Upper lobe of right lung (tissue), 1 donor: ENCODE data around the gene CABLES1. TPM values are rescaled to one million over a fixed set of nuclear protein-coding genes. Genes with fewer than 3 reads are reported as not detected.
A peak's percentile ranks its signal among the peaks of the same experiment; 100 is the strongest.

Experiments used
- ATAC-seq: fragments of 200-7000 bp; cut with Tn5 transposase; one replicate; pipeline ENCODE4 v1.9.1; 2020; ENCODE audit warnings: mild to moderate bottlenecking, moderate library complexity
- DNase-seq: peaks from one replicate; pipeline ENCODE4 v3.0.0-alpha.2; 2020
- H3K27ac ChIP-seq: fragments of 200-600 bp; one replicate; pipeline ENCODE4 v1.8.0; 2022
- H3K27me3 ChIP-seq: fragments of 200-600 bp; one replicate; pipeline ENCODE4 v1.8.0; 2022; ENCODE audit warnings: mild to moderate bottlenecking
- H3K36me3 ChIP-seq: fragments of 200-600 bp; one replicate; pipeline ENCODE4 v1.8.0; 2022
- H3K4me1 ChIP-seq: fragments of 200-600 bp; one replicate; pipeline ENCODE4 v1.8.0; 2022
- H3K4me3 ChIP-seq: fragments of 200-600 bp; one replicate; pipeline ENCODE4 v1.8.0; 2022; ENCODE audit warnings: mild to moderate bottlenecking
- H3K9me3 ChIP-seq: fragments of 200-600 bp; one replicate; pipeline ENCODE4 v1.8.0; 2022
- intact Hi-C: fragments of 100-400 bp; cut with DNase I; formaldehyde crosslinking; loops from one replicate; pipeline ENCODE4 v1.11.0; 2022
- total RNA-seq: library from RNA; stranded (reverse); fragmentation: NEBNext Ultra II Directional; extraction: Animal tissue kit (Norgen Biotek cat#: 25700); gene quantifications from one replicate; pipeline ENCODE4 v1.2.1, GENCODE V29; 2021
- TF ChIP-seq, protein P1 (sequence below): fragments of 200-600 bp; IDR thresholded peaks from one replicate; pipeline ENCODE4 v1.8.0; 2022; ENCODE audit warnings: antibody characterized with exemption
- donor health status: DM: no; HTN: yes; CAD: no; lungs with severe emphysema.

CABLES1 gene
- total RNA-seq, 1 donor from 2014 or later = 39.5 TPM

DNA sequence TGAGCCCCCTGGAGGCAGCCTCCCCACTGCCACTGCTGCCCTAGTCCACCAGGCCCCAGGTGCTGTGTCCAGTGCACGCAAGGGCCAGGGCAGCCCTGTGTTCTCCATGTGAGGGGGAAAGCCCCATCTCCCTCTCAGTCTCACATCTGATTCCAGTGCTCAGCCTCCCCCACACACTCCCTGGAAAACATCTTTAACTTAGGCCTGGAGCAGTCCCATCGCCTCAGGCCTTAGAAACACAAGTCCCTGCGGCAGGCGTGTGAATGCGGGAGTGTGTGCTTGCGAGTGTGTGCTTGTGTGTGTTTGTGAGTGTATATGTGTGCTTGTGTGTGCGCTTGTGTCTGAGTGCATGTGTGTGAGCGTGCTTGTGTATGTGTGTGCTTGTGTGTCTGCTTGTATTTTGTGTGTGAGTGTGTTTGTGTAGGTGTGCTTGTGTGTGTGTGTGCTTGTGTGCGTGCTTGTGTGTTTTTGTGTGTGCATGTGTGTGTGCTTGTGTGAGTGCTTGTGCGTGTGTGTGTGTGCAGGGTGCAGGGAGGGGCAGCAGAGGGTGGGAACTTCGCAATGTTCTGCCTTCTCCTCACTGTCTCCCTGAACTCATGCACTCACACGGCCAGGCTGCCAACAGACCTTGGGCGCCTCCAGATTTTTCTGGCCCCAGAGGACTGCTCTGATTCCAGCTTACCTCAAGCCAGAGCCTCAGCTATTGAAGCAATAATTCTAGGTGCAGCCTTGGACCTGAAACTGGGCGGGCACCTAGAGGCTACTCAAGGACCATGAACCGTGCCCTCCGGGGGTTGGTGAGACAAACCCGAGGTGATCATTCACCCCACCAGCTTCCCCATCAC lies 139.6 kb downstream of the CABLES1 start:
- ATAC-seq = no peak
- no peak for DNase-seq
- intact Hi-C loops = no loop called here
- Histone ChIP-seq H3K36me3 (no peaks in the 10 kb centered on the region), H3K27me3 (no peaks in the 10 kb centered on the region), H3K4me1 (peaks cover 7% of the 10 kb centered on the region), H3K27ac (no peak overlapping the region), H3K4me3 (no peak overlapping the region), H3K9me3 (peaks cover 3% of the 10 kb centered on the region)
- TF ChIP-seq, protein P1, sequence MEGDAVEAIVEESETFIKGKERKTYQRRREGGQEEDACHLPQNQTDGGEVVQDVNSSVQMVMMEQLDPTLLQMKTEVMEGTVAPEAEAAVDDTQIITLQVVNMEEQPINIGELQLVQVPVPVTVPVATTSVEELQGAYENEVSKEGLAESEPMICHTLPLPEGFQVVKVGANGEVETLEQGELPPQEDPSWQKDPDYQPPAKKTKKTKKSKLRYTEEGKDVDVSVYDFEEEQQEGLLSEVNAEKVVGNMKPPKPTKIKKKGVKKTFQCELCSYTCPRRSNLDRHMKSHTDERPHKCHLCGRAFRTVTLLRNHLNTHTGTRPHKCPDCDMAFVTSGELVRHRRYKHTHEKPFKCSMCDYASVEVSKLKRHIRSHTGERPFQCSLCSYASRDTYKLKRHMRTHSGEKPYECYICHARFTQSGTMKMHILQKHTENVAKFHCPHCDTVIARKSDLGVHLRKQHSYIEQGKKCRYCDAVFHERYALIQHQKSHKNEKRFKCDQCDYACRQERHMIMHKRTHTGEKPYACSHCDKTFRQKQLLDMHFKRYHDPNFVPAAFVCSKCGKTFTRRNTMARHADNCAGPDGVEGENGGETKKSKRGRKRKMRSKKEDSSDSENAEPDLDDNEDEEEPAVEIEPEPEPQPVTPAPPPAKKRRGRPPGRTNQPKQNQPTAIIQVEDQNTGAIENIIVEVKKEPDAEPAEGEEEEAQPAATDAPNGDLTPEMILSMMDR = no peak

DNA sequence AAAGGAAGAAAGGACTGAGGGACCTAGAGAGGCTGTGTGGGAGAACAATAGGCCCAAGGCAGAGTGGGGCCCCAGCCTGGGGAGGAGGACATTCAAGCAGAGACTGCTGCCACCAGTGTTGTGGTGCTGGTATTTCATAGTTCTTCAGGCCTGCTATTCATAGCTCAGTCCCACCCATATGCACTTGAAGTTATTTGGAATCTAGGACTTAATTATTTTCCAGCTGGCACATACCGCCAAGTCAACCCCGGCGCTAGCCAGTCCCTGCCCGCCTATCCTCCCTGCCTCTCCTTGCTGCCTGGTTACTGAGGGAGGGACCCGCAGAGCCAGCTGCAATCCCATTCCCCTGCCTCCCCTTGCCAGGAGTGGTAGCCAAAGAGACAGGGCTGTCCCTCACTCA lies 141.2 kb downstream of the CABLES1 start:
- intact Hi-C loops = no loop called here
- DNase-seq = no peak
- H3K27me3 ChIP-seq = no peaks in the 10 kb centered on the region
- no peaks in the 10 kb centered on the region for H3K36me3 ChIP-seq
- peak; percentile 73 for ATAC-seq
- H3K4me3 ChIP-seq = no peak overlapping the region
- H3K4me1 ChIP-seq = peaks cover 7% of the 10 kb centered on the region
- H3K27ac ChIP-seq = no peak overlapping the region
- TF ChIP-seq, protein P1 = no peak
- no peaks in the 10 kb centered on the region for H3K9me3 ChIP-seq

DNA sequence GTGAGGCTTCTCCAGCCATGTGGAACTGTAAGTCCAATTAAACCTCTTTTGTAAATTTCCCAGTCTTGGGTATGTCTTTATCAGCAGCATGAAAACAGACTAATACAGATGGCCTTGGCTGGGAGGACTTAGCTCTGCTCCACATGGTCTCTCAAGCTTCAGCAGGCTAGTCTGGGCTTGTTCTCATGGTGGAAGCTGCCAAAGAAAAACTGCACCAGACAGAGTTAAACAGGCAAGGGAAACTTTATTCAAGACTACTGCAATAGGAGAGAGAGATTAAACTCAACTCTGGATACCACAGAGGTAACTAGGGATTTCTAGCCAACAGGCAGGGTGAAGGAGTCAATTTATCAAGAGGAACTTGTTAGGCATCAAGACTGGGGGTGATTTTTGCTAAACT lies 142.1 kb downstream of the CABLES1 start:
- ATAC-seq = no peak
- Histone ChIP-seq H3K4me3 (no peak overlapping the region), H3K9me3 (no peaks in the 10 kb centered on the region), H3K4me1 (peaks cover 14% of the 10 kb centered on the region), H3K27me3 (no peaks in the 10 kb centered on the region), H3K36me3 (no peaks in the 10 kb centered on the region), H3K27ac (no peak overlapping the region)
- TF ChIP-seq, protein P1 = no peak
- intact Hi-C loops = no loop called here
- no peak for DNase-seq

DNA sequence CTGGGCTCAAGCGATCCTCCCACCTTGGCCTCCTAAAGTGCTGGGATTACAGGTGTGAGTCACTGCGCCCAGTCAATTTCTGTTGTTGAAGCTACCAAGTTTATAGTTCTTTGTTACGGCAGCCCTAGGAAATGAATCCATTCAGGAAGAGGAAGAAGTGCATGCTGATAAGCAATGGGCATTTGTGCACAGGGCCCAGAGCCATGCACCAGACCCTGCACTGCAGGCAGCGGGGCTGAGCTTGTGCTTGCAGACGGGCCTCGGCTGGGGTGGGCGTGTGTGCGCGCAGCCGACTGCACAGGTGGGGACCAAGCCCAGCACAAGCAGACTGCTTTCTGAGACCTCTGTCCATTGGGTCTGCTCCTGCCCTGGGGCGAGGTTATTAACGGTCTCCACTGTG lies 144.6 kb downstream of the CABLES1 start:
- no peak for ATAC-seq
- TF ChIP-seq, protein P1 = no peak
- intact Hi-C loops = no loop called here
- DNase-seq = no peak
- Histone ChIP-seq H3K27ac (no peak overlapping the region), H3K36me3 (no peaks in the 10 kb centered on the region), H3K27me3 (no peaks in the 10 kb centered on the region), H3K4me1 (peaks cover 14% of the 10 kb centered on the region), H3K4me3 (no peak overlapping the region), H3K9me3 (no peaks in the 10 kb centered on the region)

DNA sequence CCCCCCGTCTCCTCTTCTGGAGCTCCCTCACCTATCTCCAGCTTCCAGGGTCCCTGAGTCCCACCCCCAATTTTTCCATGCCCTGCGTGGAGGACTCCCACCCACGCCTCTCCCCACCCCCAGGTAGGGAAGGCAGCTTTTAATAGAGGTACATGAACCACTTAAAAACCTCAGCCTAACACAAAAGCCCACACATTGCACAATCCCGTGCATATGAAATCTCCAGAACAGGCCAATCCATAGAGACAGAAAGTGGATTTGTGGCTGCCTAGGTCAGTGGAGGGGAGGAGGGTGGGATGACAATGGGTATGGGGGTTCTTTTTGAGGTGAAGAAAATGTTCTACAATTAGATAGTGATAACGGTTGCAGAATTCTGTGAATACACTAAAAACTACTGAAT lies 145.6 kb downstream of the CABLES1 start:
- H3K4me1 ChIP-seq = peaks cover 14% of the 10 kb centered on the region
- no peaks in the 10 kb centered on the region for H3K9me3 ChIP-seq
- H3K36me3 ChIP-seq = no peaks in the 10 kb centered on the region
- intact Hi-C loops = no loop called here
- H3K27me3 ChIP-seq = no peaks in the 10 kb centered on the region
- TF ChIP-seq, protein P1 = no peak
- no peak overlapping the region for H3K4me3 ChIP-seq
- DNase-seq (no peak), ATAC-seq (peak; percentile 41)
- no peak overlapping the region for H3K27ac ChIP-seq
